Gastroesophageal sphincter (tissue), 4 donors: ENCODE results near the gene EME2. TPM values are rescaled to one million over a fixed set of nuclear protein-coding genes. Genes with fewer than 3 reads are reported as not detected.

ENCODE experiments used
- ATAC-seq: fragments of 150-250 bp; one replicate; pipeline ENCODE4 v1.9.1; 2016; ENCODE audit warnings: mild to moderate bottlenecking, moderate library complexity
- H3K27ac ChIP-seq, 4 donors: fragments of 200-600 bp; sonication (generic) in 3 of 4; 1 replicate in 3 of 4; 2 replicates in 1 of 4; pipeline ENCODE4 v1.5.1; 2016 to 2019
- H3K27me3 ChIP-seq: fragments of 200-600 bp; sonication (generic); one replicate; pipeline ENCODE4 v1.5.1; 2019
- H3K36me3 ChIP-seq, 2 donors: fragments of 200-600 bp; sonication (generic); one replicate each; pipeline ENCODE4 v1.5.1; 2019; ENCODE audit warnings: control low read depth in 1 of 2
- H3K4me1 ChIP-seq, 3 donors: fragments of 200-600 bp; sonication (generic); 1 replicate in 2 of 3; 2 replicates in 1 of 3; pipeline ENCODE4 v1.5.1; 2016 to 2019; ENCODE audit warnings: control low read depth in 2 of 3
- H3K4me3 ChIP-seq, 2 donors: fragments of 200-600 bp; sonication (generic); one replicate each; pipeline ENCODE4 v1.5.1; 2019; ENCODE audit warnings: mild to moderate bottlenecking in 1 of 2, moderate library complexity in 1 of 2
- H3K9me3 ChIP-seq, 3 donors: fragments of 200-600 bp; sonication (generic); one replicate each; pipeline ENCODE4 v1.5.1; 2017 to 2019; ENCODE audit warnings: control low read depth in 2 of 3
- EP300 ChIP-seq: sonication (generic); formaldehyde crosslinking; IDR thresholded peaks from one replicate; pipeline ENCODE4 v1.6.1; 2017; ENCODE audit warnings: antibody characterized with exemption, mild to moderate bottlenecking
- POLR2A ChIP-seq, 2 donors: fragments of 450-650 bp; IDR thresholded peaks; one replicate each; pipeline ENCODE4 v1.6.1; 2017; ENCODE audit warnings: antibody characterized with exemption in 2 of 2, mild to moderate bottlenecking in 2 of 2, moderate library complexity in 1 of 2
- POLR2AphosphoS5 ChIP-seq: sonication (generic); formaldehyde crosslinking; IDR thresholded peaks from one replicate; pipeline ENCODE4 v1.6.1; 2017; ENCODE audit warnings: antibody characterized with exemption
- WGBS, 2 donors: methylation state at CpG; one replicate each; pipeline ENCODE4 v1.1.5; 2018; ENCODE audit warnings: low coverage in 1 of 2; 5-methylcytosine and 5-hydroxymethylcytosine counted together
- total RNA-seq, 4 donors: library from RNA; depleted of rRNA; stranded (reverse); fragments of >200 nt; gene quantifications; one replicate each; pipeline ENCODE4 v1.1.0, GENCODE V29; 2016
- TF ChIP-seq, protein P1 (sequence below), 4 experiments: fragments of 200-600 bp in 2 of 4; fragments of 450-650 bp in 2 of 4; sonication (generic) in 1 of 4; IDR thresholded peaks; one replicate each; pipeline ENCODE4 v1.5.1; 2017 to 2019; ENCODE audit warnings: antibody characterized with exemption in 4 of 4, mild to moderate bottlenecking in 2 of 4, moderate library complexity in 2 of 4

Gene EME2
- total RNA-seq, 4 donors from 2014 or later, result 4.6 to 20.4 (median 7.7) TPM

GRCh38 chr16:1818204-1818872 lies 45.7 kb downstream of the EME2 start:
- TF ChIP-seq POLR2AphosphoS5, result no peak
- TF ChIP-seq POLR2A (IDR thresholded peaks at IDR 0.05), result no peak
- TF ChIP-seq, protein P1, sequence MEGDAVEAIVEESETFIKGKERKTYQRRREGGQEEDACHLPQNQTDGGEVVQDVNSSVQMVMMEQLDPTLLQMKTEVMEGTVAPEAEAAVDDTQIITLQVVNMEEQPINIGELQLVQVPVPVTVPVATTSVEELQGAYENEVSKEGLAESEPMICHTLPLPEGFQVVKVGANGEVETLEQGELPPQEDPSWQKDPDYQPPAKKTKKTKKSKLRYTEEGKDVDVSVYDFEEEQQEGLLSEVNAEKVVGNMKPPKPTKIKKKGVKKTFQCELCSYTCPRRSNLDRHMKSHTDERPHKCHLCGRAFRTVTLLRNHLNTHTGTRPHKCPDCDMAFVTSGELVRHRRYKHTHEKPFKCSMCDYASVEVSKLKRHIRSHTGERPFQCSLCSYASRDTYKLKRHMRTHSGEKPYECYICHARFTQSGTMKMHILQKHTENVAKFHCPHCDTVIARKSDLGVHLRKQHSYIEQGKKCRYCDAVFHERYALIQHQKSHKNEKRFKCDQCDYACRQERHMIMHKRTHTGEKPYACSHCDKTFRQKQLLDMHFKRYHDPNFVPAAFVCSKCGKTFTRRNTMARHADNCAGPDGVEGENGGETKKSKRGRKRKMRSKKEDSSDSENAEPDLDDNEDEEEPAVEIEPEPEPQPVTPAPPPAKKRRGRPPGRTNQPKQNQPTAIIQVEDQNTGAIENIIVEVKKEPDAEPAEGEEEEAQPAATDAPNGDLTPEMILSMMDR (IDR thresholded peaks at IDR 0.05), result no peak
- TF ChIP-seq EP300, result no peak
- Histone ChIP-seq H3K4me3 (no peak overlapping the region), H3K27ac (no peak overlapping the region), H3K27me3 (no peaks in the 10 kb centered on the region), H3K9me3 (no peaks in the 10 kb centered on the region), H3K4me1 (peaks cover 0 to 15% (median 0%) of the 10 kb centered on the region in 3 donors), H3K36me3 (peaks cover 0 to 97% of the 10 kb centered on the region in 2 donors)
- 80 to 97% methylated on average over 3 to 5 of the region's 27 CpGs for WGBS, 2 donors
- no peak for ATAC-seq

- Histone ChIP-seq H3K36me3 (peaks cover 0 to 91% of the 10 kb centered on the region in 2 donors), H3K27ac (no peak overlapping the region), H3K4me1 (peaks cover 0 to 21% (median 0%) of the 10 kb centered on the region in 3 donors), H3K9me3 (no peaks in the 10 kb centered on the region), H3K4me3 (no peak overlapping the region), H3K27me3 (no peaks in the 10 kb centered on the region)
- WGBS, 2 donors, result 89 to 93% methylated on average over 6 to 11 of the region's 35 CpGs
- no peak for ATAC-seq
- TF ChIP-seq EP300, result no peak
- TF ChIP-seq POLR2AphosphoS5, result no peak
Measured at GRCh38 chr16:1818873-1819525, 46.4 kb downstream of the EME2 start.

DNA sequence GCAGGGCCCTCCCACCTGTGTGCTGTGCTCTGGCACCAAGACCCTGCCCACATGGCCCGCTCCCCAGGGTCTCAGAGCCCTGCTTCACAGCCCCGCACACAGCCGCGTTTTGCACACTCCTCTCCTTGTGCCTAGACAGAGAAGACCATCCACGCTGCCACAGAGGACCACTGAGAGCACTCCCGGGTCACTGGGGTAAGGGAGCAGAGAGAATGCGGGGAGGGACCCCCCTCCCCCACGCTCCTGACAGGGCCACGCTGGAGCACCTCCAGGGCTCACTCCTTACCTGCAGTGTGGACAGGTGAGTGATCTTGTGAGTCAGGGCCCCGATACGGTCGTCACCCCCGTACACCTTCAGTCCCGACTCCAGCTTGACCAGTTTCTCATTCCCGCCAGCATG lies 47.0 kb downstream of the EME2 start:
- H3K27me3 ChIP-seq, result no peaks in the 10 kb centered on the region
- peaks cover 0 to 27% (median under 1%) of the 10 kb centered on the region in 3 donors for H3K4me1 ChIP-seq
- no peak for ATAC-seq
- no peak overlapping the region for H3K27ac ChIP-seq
- TF ChIP-seq, protein P1 (IDR thresholded peaks at IDR 0.05), result no peak
- TF ChIP-seq POLR2A (IDR thresholded peaks at IDR 0.05) (no peak), EP300 (no peak), POLR2AphosphoS5 (no peak)
- peaks cover 0 to 84% of the 10 kb centered on the region in 2 donors for H3K36me3 ChIP-seq
- H3K4me3 ChIP-seq, result no peak overlapping the region
- H3K9me3 ChIP-seq, result no peaks in the 10 kb centered on the region
- 90% methylated on average over 2 of the region's 15 CpGs; no CpG with 5 or more reads in 1 of the 2 donors for WGBS, 2 donors

DNA sequence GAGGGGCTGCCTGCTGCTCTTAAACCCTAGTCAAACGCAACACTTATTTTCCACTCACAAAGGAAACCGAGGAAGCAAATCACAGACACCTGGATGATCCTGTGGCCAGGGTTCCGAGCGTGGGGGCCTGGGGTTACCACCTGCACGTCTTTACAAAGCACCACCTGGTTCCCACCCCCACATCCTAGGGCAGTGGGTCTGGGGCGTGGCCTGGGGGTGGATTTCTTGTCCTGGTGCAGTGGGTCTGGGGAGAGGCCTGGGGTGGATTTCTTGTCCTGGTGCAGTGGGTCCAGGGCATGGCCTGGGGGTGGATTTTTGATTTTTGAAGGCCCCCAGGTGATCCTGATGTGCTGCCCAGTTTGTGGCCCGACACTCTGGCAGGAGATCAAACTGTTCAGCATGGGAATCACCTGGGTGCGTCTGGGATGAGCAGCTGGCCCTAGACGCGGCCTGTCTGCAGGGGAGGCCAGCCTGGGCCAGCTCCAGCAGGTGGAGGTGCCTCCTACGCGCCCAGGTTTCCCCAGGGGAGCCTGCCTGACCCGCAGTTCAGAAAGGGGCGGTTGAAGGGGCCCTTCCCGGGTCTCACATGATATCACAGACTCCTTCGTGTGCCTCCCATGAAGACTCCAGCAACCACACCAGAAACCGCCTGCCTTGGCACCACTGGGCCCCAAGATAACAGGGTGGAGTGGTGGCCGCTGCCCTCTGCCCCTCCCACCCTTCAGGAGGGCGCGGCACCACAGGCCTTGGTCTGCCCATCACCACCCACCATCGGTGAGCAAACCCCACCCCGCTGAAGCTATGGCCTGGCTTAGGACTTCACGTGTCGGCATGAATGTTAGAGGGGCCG lies 47.7 kb downstream of the EME2 start:
- TF ChIP-seq, protein P1 (IDR thresholded peaks at IDR 0.05), result no peak
- TF ChIP-seq POLR2A (IDR thresholded peaks at IDR 0.05) (no peak), POLR2AphosphoS5 (no peak), EP300 (no peak)
- H3K27ac ChIP-seq, result no peak overlapping the region
- no peak for ATAC-seq
- H3K36me3 ChIP-seq, result peaks cover 0 to 77% of the 10 kb centered on the region in 2 donors
- no peaks in the 10 kb centered on the region for H3K27me3 ChIP-seq
- no CpG with 5 or more reads among the region's 25 CpGs for whole genome bisulfite sequencing, 2 donors
- peaks cover 0 to 34% (median 8%) of the 10 kb centered on the region in 3 donors for H3K4me1 ChIP-seq
- no peak overlapping the region for H3K4me3 ChIP-seq
- H3K9me3 ChIP-seq, result no peaks in the 10 kb centered on the region

DNA sequence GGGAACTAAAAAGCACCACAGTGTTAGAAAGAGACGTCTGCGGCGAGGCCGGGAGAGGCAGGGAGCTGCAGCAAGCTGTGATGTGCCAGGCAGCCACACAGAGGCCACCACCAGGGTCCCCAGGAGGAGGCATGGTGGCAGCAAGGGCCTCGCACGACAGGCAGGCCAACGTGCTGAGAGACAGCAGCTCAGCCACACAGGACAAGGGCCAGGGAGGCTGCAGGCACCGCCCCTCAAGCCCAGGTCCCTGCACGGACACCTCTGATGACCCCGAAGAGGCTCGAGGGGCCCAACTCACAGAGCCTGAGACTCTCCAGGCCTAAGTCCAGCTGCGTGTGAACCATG lies 48.3 kb downstream of the EME2 start:
- no peak overlapping the region for H3K4me3 ChIP-seq
- no peak for ATAC-seq
- H3K9me3 ChIP-seq, result no peaks in the 10 kb centered on the region
- H3K4me1 ChIP-seq, result peaks cover 0 to 40% (median 14%) of the 10 kb centered on the region in 3 donors
- WGBS, 2 donors, result 90% methylated on average over 2 of the region's 12 CpGs; no CpG with 5 or more reads in 1 of the 2 donors
- H3K27ac ChIP-seq, result no peak overlapping the region
- no peak for TF ChIP-seq EP300
- no peak for TF ChIP-seq POLR2A (IDR thresholded peaks at IDR 0.05)
- TF ChIP-seq, protein P1 (IDR thresholded peaks at IDR 0.05), result no peak
- no peak for TF ChIP-seq POLR2AphosphoS5
- H3K27me3 ChIP-seq, result no peaks in the 10 kb centered on the region
- peaks cover 0 to 71% of the 10 kb centered on the region in 2 donors for H3K36me3 ChIP-seq
